Spleen (tissue), 11 donors: ENCODE results near the gene MFNG. TPM values are rescaled to one million over a fixed set of nuclear protein-coding genes. Genes with fewer than 3 reads are reported as not detected.

Experiments used
- DNase-seq: peaks from one replicate; pipeline ENCODE4 v3.0.0-alpha.2; 2020
- H3K27ac ChIP-seq, 8 donors: fragments of 200-600 bp; sonication (generic) in 7 of 8; 1 replicate in 4 of 8; 2 replicates in 4 of 8; pipeline versions ENCODE4 v1.5.0 to v1.8.0; 2016 to 2021; ENCODE audit warnings: inconsistent platforms in 4 of 8, mild to moderate bottlenecking in 4 of 8, moderate library complexity in 1 of 8
- H3K27me3 ChIP-seq, 7 donors: fragments of 200-600 bp; sonication (generic) in 6 of 7; replicated peaks in 1 of 7; 1 replicate in 4 of 7; 2 replicates in 3 of 7; pipeline versions ENCODE4 v1.5.0 to v1.8.0; 2016 to 2021; ENCODE audit warnings: inconsistent platforms in 3 of 7, mild to moderate bottlenecking in 1 of 7
- H3K36me3 ChIP-seq, 6 donors: fragments of 200-600 bp; sonication (generic) in 5 of 6; 1 replicate in 4 of 6; 2 replicates in 2 of 6; pipeline versions ENCODE4 v1.5.0 to v1.8.0; 2016 to 2021; ENCODE audit warnings: inconsistent platforms in 2 of 6
- H3K4me1 ChIP-seq, 6 donors: fragments of 200-600 bp; sonication (generic) in 5 of 6; 1 replicate in 3 of 6; 2 replicates in 3 of 6; pipeline versions ENCODE4 v1.5.0 to v1.8.0; 2016 to 2021; ENCODE audit warnings: inconsistent platforms in 3 of 6
- H3K4me3 ChIP-seq, 8 donors: fragments of 200-600 bp; sonication (generic) in 7 of 8; 1 replicate in 4 of 8; 2 replicates in 4 of 8; pipeline versions ENCODE4 v1.5.0 to v1.8.0; 2016 to 2021; ENCODE audit warnings: inconsistent platforms in 4 of 8, mild to moderate bottlenecking in 4 of 8, moderate library complexity in 2 of 8
- H3K9me3 ChIP-seq, 8 donors: fragments of 200-600 bp; sonication (generic) in 7 of 8; 1 replicate in 4 of 8; 2 replicates in 4 of 8; pipeline versions ENCODE4 v1.5.0 to v1.8.0; 2016 to 2021; ENCODE audit warnings: inconsistent platforms in 4 of 8
- CTCF ChIP-seq, 11 experiments: fragments of 200-600 bp in 7 of 11; fragments of 450-650 bp in 4 of 11; sonication (generic) in 4 of 11; IDR thresholded peaks in 8 of 11; conservative IDR thresholded peaks in 3 of 11; 1 replicate in 7 of 11; 2 replicates in 4 of 11; pipeline versions ENCODE4 v1.4.0 to v1.8.0; 2016 to 2021; ENCODE audit warnings: antibody characterized with exemption in 11 of 11, inconsistent platforms in 4 of 11, mild to moderate bottlenecking in 1 of 11
- POLR2A ChIP-seq, 3 donors: fragments of 450-650 bp; IDR thresholded peaks; one replicate each; pipeline ENCODE4 v1.5.1; 2017; ENCODE audit warnings: antibody characterized with exemption in 3 of 3, mild to moderate bottlenecking in 1 of 3
- POLR2AphosphoS5 ChIP-seq, 3 donors: sonication (generic); formaldehyde crosslinking; IDR thresholded peaks; one replicate each; pipeline ENCODE4 v1.5.1; 2017; ENCODE audit warnings: antibody characterized with exemption in 3 of 3
- WGBS, 5 donors: extraction: QIAGEN DNeasy Blood & Tissue Kit in 3 of 5; methylation state at CpG; one replicate each; pipeline versions ENCODE4 v1.1.5 to v1.1.7; 2013 to 2018; 5-methylcytosine and 5-hydroxymethylcytosine counted together
- intact Hi-C: fragments of 100-400 bp; cut with DNase I; formaldehyde crosslinking; loops from one replicate; pipeline ENCODE4 v1.15.0; 2023; ENCODE audit warnings: low total_unique reads
- polyA plus RNA-seq, 3 donors: library from polyadenylated mRNA; stranded (reverse); fragments of 200-250 nt; gene quantifications; one replicate each; pipeline ENCODE4 v1.2.1, GENCODE V29; 2013
- total RNA-seq, 7 donors: library from RNA; depleted of rRNA in 3 of 7; stranded (reverse); fragments of >200 nt in 3 of 7; fragmentation: NEBNext Ultra II Directional in 4 of 7; extraction: Animal tissue kit (Norgen Biotek cat#: 25700) in 4 of 7; gene quantifications; one replicate each; pipeline versions ENCODE4 v1.1.0 to v1.2.1, GENCODE V29; 2016 to 2021
- donor health status: healthy with polysubstance abuse.
- donor health status: DM: no; HTN: no; CAD: no; lungs with moderate emphysema.
- donor health status: DM: no; HTN: no; CAD: no.
- donor health status: Bipolar disorder and iron deficiency.
- donor health status: healthy.
- donor health status: DM: no; HTN: no; CAD: no.
- donor health status: DM: yes; HTN: yes; CAD: no.

The MFNG gene
- total and polyA plus RNA-seq, 10 donors = 38.7 to 138 (median 96.6) TPM

DNA sequence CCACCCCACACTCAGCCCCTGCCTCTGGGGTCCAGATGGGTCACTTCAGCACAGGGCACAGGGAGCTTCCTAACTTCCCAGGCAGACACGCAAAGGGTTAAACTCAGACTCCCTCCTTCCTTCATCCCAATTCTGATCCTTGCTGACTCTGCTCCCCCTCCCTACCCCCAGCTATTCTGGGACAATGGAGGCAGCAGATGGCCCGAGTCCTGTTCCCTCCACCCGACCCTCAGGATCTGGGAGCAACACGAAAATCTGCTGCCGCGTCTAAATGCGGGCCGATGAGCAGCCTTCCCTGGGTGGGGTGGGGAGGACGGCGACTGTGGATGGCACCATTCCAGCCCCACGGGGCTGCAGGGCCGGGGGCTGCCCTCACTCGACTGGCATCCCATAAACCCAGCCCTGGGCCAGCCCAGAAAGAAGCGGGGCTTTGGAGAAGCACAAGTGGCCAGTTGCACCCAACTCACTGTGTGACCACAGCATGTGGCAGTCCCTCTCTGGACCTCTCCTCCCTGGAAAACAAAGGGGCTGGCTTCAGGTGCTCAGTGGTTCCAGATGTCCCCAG lies 18.7 kb downstream of the MFNG start:
- 81 to 87% (median 82%) methylated on average over 14 of the region's 14 CpGs for WGBS, 5 donors
- Histone ChIP-seq H3K4me3 (no peak overlapping the region), H3K36me3 (peaks cover 0 to 76% (median 38%) of the 10 kb centered on the region in 6 donors), H3K4me1 (peaks cover 0 to 10% (median 3%) of the 10 kb centered on the region in 6 donors), H3K9me3 (no peaks in the 10 kb centered on the region), H3K27me3 (no peaks in the 10 kb centered on the region), H3K27ac (no peak overlapping the region)
- TF ChIP-seq POLR2A (IDR thresholded peaks at IDR 0.05) = no peak
- peak in 2 of 3 donors; percentile 10 to 55 for TF ChIP-seq POLR2AphosphoS5 (IDR thresholded peaks at IDR 0.05)
- no peak for TF ChIP-seq CTCF (IDR thresholded peaks at IDR 0.05 in 8 of 11, conservative IDR thresholded peaks at IDR 0.05 in 3 of 11)
- intact Hi-C loops = no loop called here
- DNase-seq = no peak

- Histone ChIP-seq H3K4me3 (no peak overlapping the region), H3K36me3 (peaks cover 0 to 56% (median 19%) of the 10 kb centered on the region in 6 donors), H3K9me3 (no peaks in the 10 kb centered on the region), H3K27ac (no peak overlapping the region), H3K4me1 (peaks cover 0 to 10% (median 3%) of the 10 kb centered on the region in 6 donors), H3K27me3 (no peaks in the 10 kb centered on the region)
- TF ChIP-seq POLR2A (IDR thresholded peaks at IDR 0.05) = no peak
- intact Hi-C loops = no loop called here
- WGBS, 5 donors = 25 to 37% (median 30%) methylated on average over 4 of the region's 4 CpGs
- DNase-seq = no peak
These were observed 22.0 kb downstream of the MFNG start for GRCh38 chr22:37464181-37464580.

GRCh38 chr22:37462983-37463382 lies 23.2 kb downstream of the MFNG start:
- Histone ChIP-seq H3K27ac (no peak overlapping the region), H3K4me3 (no peak overlapping the region), H3K36me3 (peaks cover 0 to 50% (median 15%) of the 10 kb centered on the region in 6 donors), H3K27me3 (no peaks in the 10 kb centered on the region), H3K9me3 (no peaks in the 10 kb centered on the region), H3K4me1 (peaks cover 0 to 10% (median 3%) of the 10 kb centered on the region in 6 donors)
- intact Hi-C loops = no loop called here
- DNase-seq = no peak
- TF ChIP-seq POLR2AphosphoS5 (IDR thresholded peaks at IDR 0.05) (peak in 1 of 3 donors; percentile 15), CTCF (IDR thresholded peaks at IDR 0.05 in 8 of 11, conservative IDR thresholded peaks at IDR 0.05 in 3 of 11) (no peak)
- WGBS, 5 donors = 29 to 44% (median 39%) methylated on average over 5 of the region's 5 CpGs

GRCh38 chr22:37462436-37462835 lies 23.7 kb downstream of the MFNG start:
- TF ChIP-seq POLR2AphosphoS5 (IDR thresholded peaks at IDR 0.05) (no peak), CTCF (IDR thresholded peaks at IDR 0.05 in 8 of 11, conservative IDR thresholded peaks at IDR 0.05 in 3 of 11) (no peak), POLR2A (IDR thresholded peaks at IDR 0.05) (no peak)
- Histone ChIP-seq H3K9me3 (no peaks in the 10 kb centered on the region), H3K36me3 (peaks cover 0 to 45% (median 12%) of the 10 kb centered on the region in 6 donors), H3K27me3 (peaks cover 0 to 2% (median 0%) of the 10 kb centered on the region in 7 donors), H3K4me1 (peaks cover 0 to 10% (median 3%) of the 10 kb centered on the region in 6 donors), H3K4me3 (no peak overlapping the region), H3K27ac (no peak overlapping the region)
- no peak for DNase-seq
- intact Hi-C loops = no loop called here
- WGBS, 5 donors = 58 to 76% (median 70%) methylated on average over 5 of the region's 5 CpGs
